Panc1 (cell line): Measurements from ENCODE around the gene MGAT5.

Experiments
- CTCF ChIP-seq: fragments of 450-650 bp; IDR thresholded peaks from 2 replicates; pipeline ENCODE4 v1.5.1; 2017; ENCODE audit warnings: mild to moderate bottlenecking
- POLR2AphosphoS5 ChIP-seq: IDR thresholded peaks from 2 replicates; pipeline ENCODE4 v1.6.1; 2012; ENCODE audit warnings: mild to moderate bottlenecking, low read depth, low read length, moderate library complexity
- SIN3A ChIP-seq: IDR thresholded peaks from 2 replicates; pipeline ENCODE4 v1.6.1; 2012; ENCODE audit warnings: low read depth, mild to moderate bottlenecking, low read length, moderate library complexity, borderline replicate concordance; ENCODE audit not compliant: insufficient read depth
- TCF7L2 ChIP-seq: IDR thresholded peaks from 2 replicates; pipeline ENCODE4 v1.6.1; 2011; ENCODE audit warnings: mild to moderate bottlenecking, low read depth, low read length, inconsistent platforms

- TF ChIP-seq POLR2AphosphoS5 (no peak), CTCF (no peak), SIN3A (no peak), TCF7L2 (no peak)
These were observed 1.7 kb upstream of the MGAT5 start for GRCh38 chr2:134252092-134252750.
